Activated CD4-positive, alpha-beta T cell treated with anti-CD3 and anti-CD28 coated beads, Interleukin-2, Interleukin-6, amounts not matched to agents 100 ng/mL and 50 ng/mL, durations not matched to agents 16 hours and 8 hours (primary cell): ENCODE results near the gene HTR5A.
"Not testable (repeated sequence)": the region's sequence is repeated elsewhere in the genome, so short reads cannot be mapped to it uniquely, and the experiment has no call there.

Experiments used
- DNase-seq: peaks from one replicate; pipeline ENCODE4 v3.0.0-alpha.2; 2020

Gene HTR5A

DNA sequence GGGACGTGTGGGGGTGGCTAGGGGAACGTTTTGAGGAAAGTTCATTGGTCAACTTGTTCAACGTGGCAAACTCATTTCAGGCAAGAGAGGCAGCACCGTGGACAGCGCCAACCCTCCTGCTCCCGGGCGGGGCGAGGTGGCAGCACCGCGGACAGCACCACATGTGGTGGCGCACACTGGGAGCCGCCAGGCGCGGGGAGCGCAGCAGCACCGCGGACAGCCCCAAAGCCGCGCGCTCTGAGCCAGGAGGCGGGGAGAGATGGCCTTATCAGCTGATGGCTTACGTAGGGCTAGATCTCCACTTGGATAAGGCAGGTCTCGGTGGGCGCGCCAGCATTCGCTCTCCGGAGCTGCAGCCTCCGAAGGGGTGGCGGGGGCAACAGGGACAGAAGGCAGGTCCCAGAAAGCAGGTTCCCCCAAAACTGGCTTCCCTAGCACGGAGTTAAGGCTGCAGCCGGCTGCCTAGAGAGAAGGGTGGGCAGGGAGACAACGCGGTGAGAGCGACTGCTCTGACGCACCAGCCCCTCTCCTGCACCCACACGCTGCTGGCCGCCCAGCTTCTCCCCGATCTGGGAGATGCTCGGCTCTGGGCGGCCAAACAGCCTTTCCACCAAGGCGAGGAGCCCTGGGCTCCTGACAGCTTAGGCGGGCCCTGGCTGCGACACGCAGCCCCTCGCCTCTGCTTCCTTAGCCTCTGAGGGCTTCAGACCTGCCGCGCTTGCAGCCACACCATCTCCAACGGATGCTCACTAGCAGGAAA lies at the start of gene HTR5A:
TSS of gene HTR5A (plus strand) at position 333 of the 760 bp plus-strand sequence. CDS start 576 bp downstream, outside the sequence.
- peak; percentile 86 for DNase-seq

DNA sequence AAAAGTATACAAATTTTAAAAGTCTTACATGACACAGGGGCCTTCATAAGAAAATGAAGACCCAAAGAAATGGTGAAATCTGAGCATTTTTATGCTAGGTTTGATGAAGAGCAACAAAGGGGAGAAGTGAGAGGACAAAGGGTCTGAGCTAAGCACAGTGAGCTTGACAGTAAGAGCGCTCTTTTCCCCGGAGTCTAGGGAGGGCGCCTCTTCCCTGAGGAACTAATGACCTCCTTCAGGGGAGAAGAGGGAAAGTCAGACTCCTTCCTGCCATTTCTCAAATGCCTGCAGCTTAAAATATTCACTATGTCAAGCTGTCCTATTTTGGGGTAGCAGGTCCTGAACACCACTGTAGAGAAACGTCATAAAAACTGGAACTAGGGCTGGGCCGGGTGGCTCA lies 49.1 kb upstream of the HTR5A start:
- no peak for DNase-seq

DNA sequence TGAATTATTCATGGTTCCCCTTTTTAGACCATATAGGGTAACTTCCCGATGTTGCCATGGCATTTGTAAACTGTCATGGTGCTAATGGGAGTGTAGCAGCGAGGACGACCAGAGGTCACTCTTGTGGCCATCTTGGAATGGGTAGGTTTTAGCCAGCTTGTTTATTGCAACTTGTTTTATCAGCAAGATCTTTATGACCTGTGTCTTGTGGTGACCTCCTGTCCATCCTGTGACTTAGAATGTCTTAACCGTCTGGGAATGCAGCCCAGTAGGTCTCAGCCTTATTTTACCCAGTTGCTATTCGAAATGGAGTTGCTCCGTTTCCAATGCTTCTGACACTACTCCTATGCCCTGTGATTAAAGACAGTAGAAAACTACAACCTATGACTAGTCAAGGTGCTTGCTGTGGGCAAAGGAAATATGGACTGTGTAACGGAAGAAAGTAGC lies 48.4 kb upstream of the HTR5A start:
- no peak for DNase-seq

DNA sequence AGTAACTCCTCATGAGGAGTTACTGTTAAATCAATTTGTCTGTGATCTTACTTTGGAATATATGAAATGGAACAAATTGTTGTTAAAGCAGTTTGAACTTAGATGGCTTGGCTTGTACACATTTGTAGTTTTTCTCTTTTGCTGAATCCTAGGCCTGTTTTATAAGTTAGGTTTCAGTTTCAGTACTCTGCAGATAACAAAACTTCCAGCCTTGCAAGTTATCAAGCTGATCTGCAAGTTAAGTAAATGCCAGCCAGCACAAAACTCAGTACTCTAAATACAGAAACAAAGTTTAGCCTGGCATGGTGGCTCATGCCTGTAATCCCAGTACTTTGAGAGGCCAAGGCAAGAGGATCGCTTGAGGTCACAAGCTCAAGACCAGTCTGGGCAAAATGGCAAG lies 42.2 kb upstream of the HTR5A start:
- DNase-seq, result no peak

DNA sequence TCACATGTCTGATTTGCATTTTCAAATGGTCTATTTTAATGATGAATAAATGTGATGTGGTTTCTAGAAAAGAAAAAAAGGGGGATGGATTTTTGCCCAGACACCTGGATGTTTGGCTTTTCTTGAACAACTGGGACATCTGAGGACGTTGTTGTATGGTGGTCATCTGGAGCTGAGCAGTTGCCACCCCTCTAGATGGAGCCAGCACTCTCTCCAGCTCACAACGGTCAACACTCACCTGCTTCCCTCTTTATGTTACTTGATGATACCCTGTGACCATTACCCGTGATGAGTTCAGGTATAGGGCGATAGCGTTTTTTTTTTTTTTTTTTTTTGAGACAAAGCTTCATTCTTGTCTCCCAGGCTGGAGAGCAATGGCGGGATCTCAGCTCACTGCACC lies 37.1 kb upstream of the HTR5A start:
- DNase-seq, result no peak

DNA sequence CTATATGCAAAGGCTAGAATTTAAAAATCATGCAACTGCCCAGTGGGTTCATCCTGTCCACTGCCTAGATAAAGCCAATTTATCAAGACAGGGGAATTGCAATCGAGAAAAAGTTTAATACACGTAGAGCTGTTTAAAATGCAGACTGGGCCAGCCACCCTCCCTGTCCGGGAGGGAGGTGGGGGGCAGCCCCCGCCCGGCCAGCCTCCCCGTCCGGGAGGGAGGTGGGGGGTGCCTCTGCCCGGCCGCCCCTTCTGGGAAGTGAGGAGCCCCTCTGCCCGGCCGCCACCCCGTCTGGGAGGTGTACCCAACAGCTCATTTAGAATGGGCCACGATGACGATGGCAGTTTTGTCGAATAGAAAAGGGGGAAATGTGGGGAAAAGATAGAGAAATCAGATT lies 35.6 kb upstream of the HTR5A start:
- DNase-seq, result not testable (repeated sequence)

DNA sequence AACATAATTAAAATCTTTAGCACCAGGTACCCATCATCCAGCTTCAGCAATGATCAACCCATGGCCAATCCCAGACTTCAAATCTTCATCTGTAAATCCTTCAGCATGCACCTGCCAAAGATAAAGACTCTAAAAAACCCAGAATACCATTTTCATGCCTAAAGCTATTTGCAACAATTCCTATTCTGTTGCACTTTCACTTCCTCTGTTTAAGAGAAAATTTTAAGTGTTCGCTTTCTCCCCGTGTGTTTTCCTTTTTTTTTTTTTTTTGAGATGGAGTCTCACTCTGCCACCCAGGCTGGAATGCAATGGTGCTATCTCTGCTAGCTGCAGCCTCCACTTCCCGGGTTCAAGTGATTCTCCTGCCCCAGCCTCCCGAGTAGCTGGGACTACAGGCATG lies 31.8 kb upstream of the HTR5A start:
- DNase-seq, result no peak

DNA sequence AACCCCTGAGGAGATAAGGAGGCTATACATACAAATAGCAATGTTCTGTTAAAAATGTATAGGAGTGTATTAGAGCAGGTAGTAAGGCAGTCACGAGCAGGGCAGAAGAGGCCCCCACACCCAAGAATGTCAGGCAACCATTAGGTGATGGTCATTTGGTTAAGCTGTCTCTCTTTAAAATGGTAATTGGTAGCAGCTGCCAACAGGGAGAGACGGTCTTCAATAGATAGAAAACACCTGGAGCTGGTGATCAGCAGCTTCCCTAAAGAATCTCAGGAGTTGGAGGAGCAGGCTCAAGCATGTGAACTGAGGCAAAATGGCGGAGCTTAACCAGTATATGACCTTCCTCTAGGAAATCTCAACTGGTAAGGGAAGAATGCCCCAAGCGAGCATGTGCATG lies 26.4 kb upstream of the HTR5A start:
- DNase-seq, result no peak

DNA sequence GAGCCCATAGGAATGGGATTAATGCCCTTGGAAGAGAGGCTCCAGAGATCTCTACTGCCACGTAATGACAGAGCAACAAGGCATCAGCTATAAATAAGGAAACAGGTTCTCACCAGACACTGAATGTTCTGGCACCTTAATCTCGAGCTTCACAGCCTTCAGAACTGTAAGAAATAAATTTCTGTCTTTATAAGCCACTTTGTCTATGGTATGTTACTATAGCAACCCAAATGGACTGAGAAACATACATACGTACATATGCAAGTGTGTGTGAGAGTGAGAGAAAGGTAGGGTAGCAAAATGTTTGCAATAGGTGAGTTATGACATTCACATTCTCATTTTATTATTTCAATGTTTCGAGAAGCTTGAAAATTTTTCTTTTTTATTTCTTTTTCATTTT lies 22.1 kb upstream of the HTR5A start:
- DNase-seq, result no peak

DNA sequence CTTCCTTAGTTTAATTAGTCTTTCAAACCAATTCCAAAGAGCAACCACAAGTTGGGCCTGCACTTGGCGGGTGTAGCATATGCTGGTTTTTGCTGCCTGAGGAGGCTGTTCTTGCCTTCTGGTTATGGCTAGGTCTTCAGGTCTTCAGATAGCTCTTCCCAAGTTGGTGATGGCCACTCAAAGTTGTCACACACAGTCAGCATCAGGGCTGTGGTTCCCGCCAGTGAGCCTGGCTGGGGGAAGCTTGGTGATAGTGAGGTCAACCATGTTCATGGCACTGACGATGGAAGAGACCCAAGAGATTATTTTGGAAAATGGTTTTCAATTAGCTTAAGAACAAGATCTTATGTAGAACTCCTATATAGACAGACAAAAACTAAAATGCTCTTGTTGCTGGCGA lies 18.8 kb upstream of the HTR5A start:
- no peak for DNase-seq

DNA sequence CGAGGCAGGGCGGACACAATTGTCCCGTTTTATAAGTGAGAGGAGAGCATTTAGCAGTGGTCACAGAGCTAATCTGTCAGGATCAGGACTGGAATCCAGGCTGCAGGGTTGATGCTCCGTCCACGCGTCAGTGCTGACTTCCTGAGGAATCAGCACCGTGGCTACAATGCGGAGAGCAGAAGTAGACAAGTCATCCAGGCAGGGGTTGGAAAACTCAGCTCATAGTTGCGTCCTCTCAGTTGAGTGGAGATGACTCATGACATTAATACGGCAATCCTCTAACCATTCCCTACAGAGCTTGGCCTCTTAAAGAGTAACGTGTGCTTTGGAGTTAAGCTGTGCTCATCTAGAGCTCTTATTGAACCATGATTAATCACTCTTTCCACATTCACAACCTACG lies 17.1 kb upstream of the HTR5A start:
- DNase-seq, result no peak

DNA sequence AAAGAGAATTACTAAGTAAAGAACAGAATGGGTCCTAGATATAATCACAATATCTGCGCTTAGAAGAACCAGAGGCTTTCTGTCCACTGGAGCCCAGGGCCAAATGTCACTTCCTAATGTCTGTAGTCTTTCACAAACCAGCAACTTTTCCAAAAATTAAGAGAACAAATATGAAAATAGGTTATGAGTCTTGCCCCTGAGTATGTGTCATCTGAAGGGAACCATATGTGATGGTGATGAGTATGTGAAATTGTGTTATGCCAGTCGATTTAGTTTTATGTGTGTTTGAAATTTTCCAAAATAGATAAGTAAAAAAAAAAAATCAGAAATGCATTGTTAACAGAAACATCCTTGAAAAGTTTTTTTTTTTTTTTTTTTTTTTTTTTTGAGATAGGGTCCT lies 15.4 kb upstream of the HTR5A start:
- DNase-seq, result no peak

DNA sequence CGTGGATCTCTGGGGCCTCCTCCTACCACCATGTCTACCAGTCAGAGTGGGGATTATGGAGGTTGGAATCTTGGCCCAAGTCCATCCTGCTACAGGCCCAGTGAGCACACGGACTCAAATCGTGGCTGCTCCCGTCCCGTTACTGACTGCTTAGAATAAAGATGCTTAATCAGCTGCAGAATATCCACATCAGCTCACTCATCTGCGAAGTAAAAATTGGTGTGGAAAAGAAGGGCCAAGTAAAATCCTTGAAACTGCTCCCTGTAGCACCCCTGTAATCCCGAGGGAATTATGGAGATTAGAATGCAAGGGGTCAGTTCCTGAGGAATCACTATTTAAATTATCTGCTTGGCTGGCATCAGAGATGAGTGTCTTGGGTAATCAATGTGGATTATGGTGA lies 13.0 kb upstream of the HTR5A start:
- DNase-seq, result no peak

DNA sequence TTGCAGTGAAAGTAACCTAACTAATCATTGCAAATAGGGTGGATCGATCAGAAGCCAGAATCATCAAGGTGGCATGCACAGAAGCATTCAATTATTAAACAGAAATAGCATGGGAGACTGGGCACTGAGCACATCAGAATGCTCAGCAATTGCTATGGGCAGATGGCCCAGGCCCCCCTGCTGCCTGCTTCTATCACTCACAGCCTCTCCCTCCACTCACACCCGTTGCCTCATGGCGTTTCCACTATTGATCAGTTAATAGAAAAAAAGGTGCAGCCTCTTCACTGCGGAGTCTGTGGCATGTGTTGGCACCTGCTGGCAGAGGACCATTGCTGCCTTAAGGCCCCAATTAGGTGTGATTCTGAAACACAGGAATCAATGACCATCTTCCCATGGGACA lies 11.2 kb upstream of the HTR5A start:
- DNase-seq, result no peak

DNA sequence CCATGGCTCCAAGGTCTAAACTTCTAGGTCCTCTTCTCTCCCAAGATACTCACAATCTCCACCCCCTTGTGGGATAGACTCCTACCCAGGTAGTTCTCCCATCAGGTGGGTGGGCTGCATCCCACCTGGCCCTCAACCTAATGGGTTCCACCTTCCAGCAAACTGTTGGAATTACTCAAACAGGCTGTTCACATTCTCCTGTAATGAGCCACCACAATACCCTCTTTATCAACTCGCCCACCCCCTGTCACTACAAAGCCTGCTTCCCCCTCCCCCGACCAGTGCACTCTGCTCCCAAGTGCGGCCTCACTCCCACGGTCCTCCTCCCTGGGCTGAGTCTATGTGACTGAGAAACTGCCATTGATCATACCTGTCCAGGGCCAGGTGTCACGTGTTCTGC lies 10.4 kb upstream of the HTR5A start:
- DNase-seq, result no peak

DNA sequence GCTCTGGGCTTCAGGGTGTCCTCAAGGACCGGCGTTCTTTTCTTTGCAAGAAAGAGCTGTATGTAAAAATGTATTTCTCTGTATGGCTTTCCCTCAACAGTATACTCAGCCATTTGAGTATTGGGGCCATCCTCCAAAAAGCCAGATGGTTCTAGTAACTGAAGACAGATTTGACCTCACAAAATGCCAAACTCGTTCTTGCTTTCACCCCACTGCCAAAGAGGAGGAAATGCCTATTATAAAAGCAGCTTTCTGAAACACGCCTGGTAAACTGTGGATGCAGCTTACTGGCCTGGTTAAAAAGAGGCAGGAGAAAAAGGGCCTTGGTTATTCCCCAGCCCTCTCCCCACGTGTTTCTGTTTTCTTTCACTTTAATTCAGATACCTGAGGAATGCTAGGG lies 7.7 kb upstream of the HTR5A start:
- DNase-seq, result no peak

DNA sequence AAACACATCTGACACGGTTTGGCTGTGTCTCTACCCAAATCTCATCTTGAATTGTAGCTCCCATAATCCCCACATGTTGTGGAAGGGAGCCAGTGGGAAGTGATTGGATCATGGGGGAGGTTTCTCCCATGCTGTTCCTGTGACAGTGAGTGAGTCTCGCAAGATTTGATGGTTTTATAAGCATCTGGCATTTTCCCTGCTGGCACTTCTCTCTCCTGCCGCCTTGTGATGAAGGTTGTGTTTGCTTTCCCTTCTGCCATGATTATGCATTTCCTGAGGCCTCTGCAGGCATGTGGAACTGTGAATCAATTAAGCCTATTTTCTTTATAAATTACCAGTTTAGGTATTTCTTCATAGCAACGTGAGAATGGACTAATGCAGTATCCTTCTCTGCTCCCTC lies 5.9 kb upstream of the HTR5A start:
- DNase-seq, result no peak

DNA sequence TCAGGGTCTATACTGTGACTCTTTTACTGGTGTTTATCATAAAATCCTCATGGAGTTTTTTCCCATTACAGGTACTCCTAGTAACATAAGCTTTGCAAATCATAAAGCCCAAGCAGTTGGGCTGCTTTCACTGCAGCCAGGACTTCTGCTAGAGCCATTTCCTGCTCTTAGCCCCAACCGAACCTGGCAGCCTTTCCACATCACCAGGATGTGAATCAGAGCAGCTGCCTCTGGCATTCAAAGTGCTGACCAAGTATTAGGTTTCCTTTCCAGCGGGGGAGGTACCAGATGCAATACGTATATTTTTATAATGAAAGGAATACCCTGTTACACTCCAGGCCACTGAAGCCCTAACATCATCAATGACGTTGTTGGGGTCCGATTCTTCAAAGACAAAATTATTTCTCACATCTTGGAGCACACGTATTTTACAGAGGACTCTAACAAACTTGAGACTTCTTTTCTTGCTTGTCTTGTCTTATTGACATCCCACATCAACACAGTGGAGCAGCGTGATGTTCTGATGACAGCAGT lies 3.6 kb upstream of the HTR5A start:
- DNase-seq, result no peak

DNA sequence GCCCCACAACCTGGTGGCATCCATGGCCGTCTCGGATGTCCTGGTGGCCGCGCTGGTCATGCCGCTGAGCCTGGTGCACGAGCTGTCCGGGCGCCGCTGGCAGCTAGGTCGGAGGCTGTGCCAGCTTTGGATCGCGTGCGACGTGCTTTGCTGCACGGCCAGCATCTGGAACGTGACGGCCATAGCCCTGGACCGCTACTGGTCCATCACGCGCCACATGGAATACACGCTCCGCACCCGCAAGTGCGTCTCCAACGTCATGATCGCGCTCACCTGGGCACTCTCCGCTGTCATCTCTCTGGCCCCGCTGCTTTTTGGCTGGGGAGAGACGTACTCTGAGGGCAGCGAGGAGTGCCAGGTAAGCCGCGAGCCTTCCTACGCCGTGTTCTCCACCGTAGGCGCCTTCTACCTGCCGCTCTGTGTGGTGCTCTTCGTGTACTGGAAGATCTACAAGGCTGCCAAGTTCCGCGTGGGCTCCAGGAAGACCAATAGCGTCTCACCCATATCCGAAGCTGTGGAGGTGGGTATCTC lies 1.1 kb downstream of the HTR5A start:
- no peak for DNase-seq

DNA sequence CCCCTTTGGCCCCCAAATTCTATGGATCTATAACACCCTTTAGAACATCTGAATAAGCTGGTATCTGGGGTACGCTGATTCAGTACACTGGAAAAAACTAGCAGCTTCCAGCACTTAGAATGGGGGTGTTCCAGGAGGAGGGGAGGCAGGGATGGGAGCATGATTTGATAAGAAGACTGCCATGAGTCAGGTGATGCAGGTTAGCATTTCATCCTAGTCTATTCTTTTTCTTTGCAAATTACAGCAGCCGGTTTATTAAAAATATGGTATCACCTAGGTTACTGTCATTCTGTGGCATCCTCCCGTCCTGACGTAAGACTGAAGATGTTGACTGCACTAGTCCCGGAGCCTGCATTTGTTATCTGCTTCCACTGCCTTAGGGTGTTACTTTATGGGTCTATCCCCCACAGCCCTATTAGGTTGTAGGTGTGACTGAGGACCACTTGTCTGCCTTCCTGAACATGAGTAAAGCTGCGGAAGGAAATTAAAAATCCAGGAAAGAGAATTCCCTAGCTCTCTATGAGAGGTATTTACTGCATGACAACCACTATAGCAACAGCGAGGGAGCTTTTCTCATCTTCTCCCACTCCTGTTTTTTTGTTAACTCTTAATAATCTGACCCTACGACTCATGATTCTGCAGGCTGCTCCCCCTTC lies 1.9 kb downstream of the HTR5A start:
- no peak for DNase-seq

DNA sequence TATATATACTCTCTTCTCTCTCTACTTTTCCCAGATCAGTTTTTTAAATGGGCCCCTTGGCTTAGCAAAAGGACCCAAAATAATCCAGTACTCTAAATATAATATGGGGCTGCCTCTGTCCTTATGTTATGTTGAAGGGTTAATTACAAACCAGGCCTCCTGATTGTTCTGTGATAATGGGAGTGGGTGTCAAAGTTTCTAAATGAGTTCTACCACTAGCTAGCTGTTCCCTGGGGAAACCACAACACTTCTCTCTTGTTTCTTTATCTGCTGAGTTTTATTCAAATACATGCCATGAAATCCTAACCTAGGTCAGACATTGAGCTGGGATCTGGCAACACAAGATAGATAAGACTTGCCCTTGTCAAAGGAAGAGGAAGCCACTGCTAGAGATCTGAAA lies 3.8 kb downstream of the HTR5A start:
- no peak for DNase-seq

DNA sequence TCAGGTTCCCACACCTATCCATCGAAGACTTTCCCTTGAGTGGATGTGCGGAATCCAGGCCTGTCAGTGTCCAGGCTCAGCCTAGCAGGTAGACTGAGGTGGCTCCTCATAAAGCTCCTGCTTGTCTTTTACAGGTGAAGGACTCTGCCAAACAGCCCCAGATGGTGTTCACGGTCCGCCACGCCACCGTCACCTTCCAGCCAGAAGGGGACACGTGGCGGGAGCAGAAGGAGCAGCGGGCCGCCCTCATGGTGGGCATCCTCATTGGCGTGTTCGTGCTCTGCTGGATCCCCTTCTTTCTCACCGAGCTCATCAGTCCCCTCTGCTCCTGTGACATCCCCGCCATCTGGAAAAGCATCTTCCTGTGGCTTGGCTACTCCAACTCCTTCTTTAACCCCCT lies 13.9 kb downstream of the HTR5A start:
- DNase-seq, result no peak

DNA sequence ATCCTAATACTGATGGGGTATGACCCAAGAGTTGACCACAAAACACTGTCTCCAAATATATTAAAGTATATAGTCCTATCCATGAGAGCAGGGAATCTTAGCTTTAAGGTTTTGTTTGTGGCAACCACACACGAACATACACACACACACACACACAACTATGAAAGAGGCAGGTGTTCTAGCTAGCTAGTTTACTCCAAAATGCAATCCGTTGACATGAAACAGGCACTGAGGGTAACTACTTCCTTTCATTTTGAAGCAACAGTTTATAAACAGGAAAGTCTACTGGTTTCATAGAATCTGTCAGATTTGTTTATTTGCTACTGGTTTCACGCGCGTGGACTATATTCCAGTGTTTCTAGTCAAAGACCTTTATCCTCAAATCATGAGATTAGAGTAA lies 14.8 kb downstream of the HTR5A start:
- DNase-seq, result peak; percentile 51

DNA sequence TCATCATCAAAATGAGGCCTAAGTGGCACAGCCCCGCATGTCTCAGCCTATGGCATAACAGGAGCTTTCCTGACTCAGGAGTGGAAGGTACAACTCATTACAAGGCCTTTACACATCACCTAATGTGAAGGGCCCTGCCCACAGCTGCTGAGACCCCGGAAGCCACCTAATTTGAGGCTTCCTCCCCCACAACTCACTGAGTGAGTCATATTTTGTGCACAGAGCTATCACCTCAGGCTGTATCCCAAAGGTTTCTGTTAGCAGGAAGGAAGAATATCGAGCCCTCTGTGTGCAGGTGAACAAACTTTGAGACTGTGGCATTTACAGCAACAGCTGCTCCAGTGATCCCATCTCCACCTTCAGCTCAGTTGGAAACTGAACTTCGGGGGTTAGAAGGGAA lies 20.6 kb downstream of the HTR5A start:
- peak; percentile 71 for DNase-seq
